Measurements from ENCODE around the gene PLXNA2.

The PLXNA2 gene

GRCh38 chr1:208010487-208011071 is 233.6 kb downstream of the PLXNA2 start:
- no peak for DNase-seq (ENCODE audit: low read depth)

GRCh38 chr1:208009706-208010444 is 234.3 kb downstream of the PLXNA2 start:
- DNase-seq (ENCODE audit: low read depth), result no peak

- no peak for DNase-seq (ENCODE audit: low read depth)
Observed at GRCh38 chr1:208009303-208009702, 234.9 kb downstream of the PLXNA2 start.

- no peak for DNase-seq (ENCODE audit: low read depth)
Observed at GRCh38 chr1:208008534-208008933, 235.7 kb downstream of the PLXNA2 start.

GRCh38 chr1:208007938-208008342 is 236.2 kb downstream of the PLXNA2 start:
- DNase-seq (ENCODE audit: low read depth), result no peak

GRCh38 chr1:208007319-208007937 is 236.8 kb downstream of the PLXNA2 start:
- no peak for DNase-seq (ENCODE audit: low read depth)

- no peak for DNase-seq (ENCODE audit: low read depth)
Observed at GRCh38 chr1:208006258-208006920, 237.8 kb downstream of the PLXNA2 start.

- DNase-seq (ENCODE audit: low read depth), result no peak
Observed at GRCh38 chr1:208004851-208005250, 239.3 kb downstream of the PLXNA2 start.

- DNase-seq (ENCODE audit: low read depth), result no peak
Observed at GRCh38 chr1:208003241-208003640, 240.9 kb downstream of the PLXNA2 start.

GRCh38 chr1:208002672-208003071 is 241.5 kb downstream of the PLXNA2 start:
- no peak for DNase-seq (ENCODE audit: low read depth)

GRCh38 chr1:208002078-208002477 is 242.1 kb downstream of the PLXNA2 start:
- DNase-seq (ENCODE audit: low read depth), result no peak

- no peak for DNase-seq (ENCODE audit: low read depth)
Observed at GRCh38 chr1:208000504-208000903, 243.7 kb downstream of the PLXNA2 start.

GRCh38 chr1:207999972-208000371 is 244.2 kb downstream of the PLXNA2 start:
- DNase-seq (ENCODE audit: low read depth), result no peak

GRCh38 chr1:207999274-207999915 is 244.8 kb downstream of the PLXNA2 start:
- DNase-seq (ENCODE audit: low read depth), result no peak

- DNase-seq (ENCODE audit: low read depth), result no peak
Observed at GRCh38 chr1:207998691-207999090, 245.5 kb downstream of the PLXNA2 start.

GRCh38 chr1:207997486-207998268 is 246.5 kb downstream of the PLXNA2 start:
- peak; percentile 45 for DNase-seq (ENCODE audit: low read depth)

- DNase-seq (ENCODE audit: low read depth), result no peak
Observed at GRCh38 chr1:207996636-207997035, 247.5 kb downstream of the PLXNA2 start.

GRCh38 chr1:207995576-207995975 is 248.6 kb downstream of the PLXNA2 start:
- no peak for DNase-seq (ENCODE audit: low read depth)

GRCh38 chr1:207993477-207994445 is 250.4 kb downstream of the PLXNA2 start:
- DNase-seq (ENCODE audit: low read depth), result no peak

- no peak for DNase-seq (ENCODE audit: low read depth)
Observed at GRCh38 chr1:207992677-207993236, 251.4 kb downstream of the PLXNA2 start.
